Posterior cingulate gyrus (tissue), 11 donors: ENCODE measurements around the gene PCDH1.

Experiments used
- DNase-seq, 10 donors: peaks; one replicate each; pipeline versions ENCODE4 v3.0.0 to v3.0.0-alpha.2; 2020 to 2021; ENCODE audit warnings: mixed read lengths in 3 of 10
- intact Hi-C: fragments of 100-400 bp; cut with DNase I; formaldehyde crosslinking; loops from one replicate; pipeline ENCODE4 v1.15.1; 2023

PCDH1 gene

GRCh38 chr5:141862936-141863543, 15.2 kb downstream of the PCDH1 start:
- intact Hi-C loops: no loop called here
- peak in 4 of 10 donors; percentile 24 to 67 (median 44) for DNase-seq

GRCh38 chr5:141861194-141861593, 17.0 kb downstream of the PCDH1 start:
- no peak for DNase-seq
- intact Hi-C loops: no loop called here

DNA sequence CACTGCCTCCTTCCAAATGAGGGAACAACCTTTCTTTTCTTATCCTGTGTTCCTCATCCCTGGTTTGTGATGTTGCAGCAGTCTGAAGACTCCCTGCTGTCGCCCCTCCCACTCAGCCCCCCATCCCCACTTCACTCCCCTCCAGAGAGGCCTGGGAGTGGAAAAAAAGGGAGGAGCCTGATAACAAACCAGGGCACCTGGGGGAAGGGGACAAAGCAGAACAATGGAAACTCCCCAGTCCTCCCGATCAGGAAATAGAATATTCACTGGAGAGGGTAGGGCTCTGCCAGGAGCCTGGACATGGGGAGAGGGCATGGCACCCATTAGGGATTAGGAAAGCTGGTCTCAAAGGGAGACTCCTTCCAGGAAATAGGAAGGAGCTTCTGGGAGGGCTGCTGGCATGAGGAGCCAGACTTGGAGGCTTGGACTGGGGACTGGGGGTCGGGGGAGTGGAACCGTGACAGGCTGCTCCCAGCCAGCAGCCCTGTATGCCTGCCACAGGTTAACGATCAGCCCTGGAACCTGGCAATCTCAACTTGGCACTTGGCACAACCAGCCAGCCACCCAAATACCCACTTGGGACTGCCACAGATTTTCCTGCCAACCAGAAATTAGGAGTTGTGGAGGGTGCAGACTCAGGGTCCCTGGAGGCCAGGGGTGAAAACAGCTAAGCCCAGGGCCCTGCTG, 20.0 kb downstream of the PCDH1 start:
- DNase-seq: peak in 1 of 10 donors; percentile 61
- intact Hi-C loops: no loop called here

GRCh38 chr5:141857226-141857625, 21.0 kb downstream of the PCDH1 start:
- intact Hi-C loops: no loop called here
- DNase-seq: peak in 3 of 10 donors; percentile 65 to 80 (median 75)

DNA sequence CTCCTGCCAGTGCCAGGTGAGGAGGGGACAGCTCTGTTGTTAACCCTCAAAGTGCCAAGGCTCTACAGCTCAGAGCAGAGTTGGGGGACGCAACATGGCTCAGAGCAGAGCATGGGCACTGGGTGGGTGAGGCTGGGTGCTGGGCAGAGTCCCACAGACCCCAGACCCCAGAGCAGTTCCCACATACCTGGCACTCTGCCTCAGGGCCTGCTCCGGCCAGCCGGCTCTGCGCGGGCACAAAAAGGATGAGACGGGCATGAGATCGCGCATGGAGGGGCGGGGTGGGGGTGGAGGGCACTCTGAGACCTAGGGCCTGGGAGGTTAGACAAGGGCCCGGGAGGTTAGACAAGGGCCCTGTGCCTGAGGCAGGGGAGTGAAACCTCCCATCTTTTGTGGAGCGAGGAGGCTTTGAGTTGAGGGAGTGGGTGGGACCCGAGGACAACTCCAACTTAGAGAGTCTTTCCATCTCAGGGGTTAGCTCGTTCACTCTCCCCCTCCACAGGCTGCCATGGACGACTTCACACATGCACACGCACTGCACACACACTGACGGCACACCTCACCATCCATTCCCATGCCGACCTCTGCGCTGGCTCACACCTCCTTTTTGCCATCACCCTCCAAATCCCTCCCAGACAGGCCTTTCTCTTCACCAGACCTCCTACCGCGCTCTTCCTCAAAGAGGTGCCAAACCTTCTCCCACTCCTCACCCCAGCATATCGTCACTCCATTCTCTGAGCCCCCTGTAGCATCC, 22.0 kb downstream of the PCDH1 start:
- intact Hi-C loops: no loop called here
- peak in 3 of 10 donors; percentile 44 to 63 (median 55) for DNase-seq

- intact Hi-C loops: no loop called here
- DNase-seq: peak in 7 of 10 donors; percentile 47 to 92 (median 72)
Observed at GRCh38 chr5:141855265-141856036, 22.8 kb downstream of the PCDH1 start.

DNA sequence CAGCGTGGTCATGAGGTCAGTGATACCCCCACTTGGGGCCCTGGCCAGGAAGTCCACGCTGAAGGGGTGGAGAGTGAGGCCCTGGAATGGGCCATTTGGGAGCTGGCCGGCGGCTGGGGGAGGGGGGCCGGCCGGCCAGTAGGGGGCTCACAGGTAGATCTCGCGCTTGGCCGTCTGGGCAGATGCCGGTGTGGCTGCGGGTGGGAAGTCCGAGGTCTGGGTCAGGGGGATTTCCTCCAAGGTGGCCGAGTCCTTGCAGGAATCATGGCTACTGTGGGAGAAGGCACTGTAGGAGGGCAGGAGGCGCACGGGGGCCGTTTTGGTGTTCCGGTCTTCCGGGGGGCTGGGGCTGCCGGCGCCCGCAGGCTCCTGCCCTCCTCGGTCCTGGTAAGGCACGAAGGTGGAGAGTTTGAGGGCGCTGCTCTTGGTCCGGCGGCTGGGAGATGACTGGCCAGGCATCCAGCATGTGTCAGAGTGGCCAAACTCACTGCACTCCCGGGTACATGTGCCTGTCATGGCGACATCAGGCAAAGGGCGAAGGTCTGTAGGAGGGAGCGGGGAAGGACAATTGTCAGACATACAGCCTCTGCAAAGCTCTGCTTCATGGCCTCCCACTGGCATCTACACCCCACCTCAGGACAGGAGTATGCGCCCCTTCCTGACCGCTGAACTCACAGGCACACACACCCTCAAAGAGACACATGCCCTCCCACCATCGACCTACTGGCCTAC, 24.1 kb downstream of the PCDH1 start:
- DNase-seq: peak in 3 of 10 donors; percentile 60 to 76 (median 62)
- intact Hi-C loops: no loop called here

DNA sequence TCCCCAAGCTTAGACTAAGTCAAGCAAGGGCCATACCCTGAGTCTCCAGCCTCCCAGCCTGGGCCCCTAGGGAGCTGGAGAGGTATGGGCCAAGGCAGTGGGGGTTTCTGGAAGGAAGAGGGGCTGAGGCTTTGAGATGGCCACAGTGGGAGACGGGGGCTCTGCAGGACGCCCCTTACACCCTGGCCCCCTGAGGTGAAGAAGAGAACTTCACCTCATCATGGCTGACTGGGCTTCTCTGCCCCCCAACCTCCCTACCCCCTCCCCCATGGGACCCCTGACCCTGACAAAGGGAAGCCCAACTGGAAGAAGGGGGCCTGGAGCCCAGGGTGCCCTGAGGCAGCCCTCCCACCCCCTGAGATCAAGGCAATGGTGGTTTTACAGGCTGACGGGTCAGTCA, 25.8 kb downstream of the PCDH1 start:
- intact Hi-C loops: no loop called here
- DNase-seq: peak in 1 of 10 donors; percentile 26

GRCh38 chr5:141851195-141851874, 26.9 kb downstream of the PCDH1 start:
- intact Hi-C loops: no loop called here
- DNase-seq: peak in 2 of 10 donors; percentile 25 to 78

- DNase-seq: peak in 1 of 10 donors; percentile 58
- intact Hi-C loops: no loop called here
Observed at GRCh38 chr5:141850786-141851185, 27.4 kb downstream of the PCDH1 start.

GRCh38 chr5:141850244-141850768, 27.9 kb downstream of the PCDH1 start:
- DNase-seq: peak in 1 of 10 donors; percentile 54
- intact Hi-C loops: no loop called here

GRCh38 chr5:141849415-141850243, 28.6 kb downstream of the PCDH1 start:
- peak; percentile 74 to 97 (median 83) for DNase-seq
- intact Hi-C loops: no loop called here

DNA sequence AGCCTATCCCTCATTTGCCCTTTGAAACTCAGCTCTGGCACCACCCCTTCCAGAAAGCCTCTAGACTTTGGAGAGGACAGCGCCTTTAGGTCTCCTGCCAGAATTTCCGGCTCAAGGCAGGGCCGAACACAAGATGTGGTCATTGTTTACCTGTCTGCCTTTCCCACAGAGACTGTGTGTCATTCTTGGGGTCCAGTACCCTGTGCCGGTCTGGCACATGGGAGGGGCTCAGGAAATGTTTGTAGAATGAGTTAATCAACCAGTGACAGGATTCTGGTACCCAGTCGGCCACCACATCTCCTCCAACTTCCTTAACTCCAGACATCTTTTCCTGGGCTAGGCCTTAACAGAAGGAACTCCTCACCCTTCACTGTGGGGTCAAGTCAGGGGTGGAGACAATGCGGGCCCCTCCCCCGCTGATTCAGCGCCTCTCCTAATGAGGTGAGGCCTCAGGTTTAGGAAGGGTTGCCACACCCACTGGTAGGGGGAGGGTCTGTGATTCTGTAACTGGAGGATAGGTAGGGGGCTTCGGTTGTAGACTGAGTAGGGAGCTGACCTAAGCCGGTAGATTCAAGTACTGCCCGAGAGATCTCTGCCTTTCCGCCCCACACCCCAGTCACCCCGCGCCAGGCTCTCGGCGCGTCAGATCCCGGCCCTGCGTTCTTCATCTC, 29.3 kb downstream of the PCDH1 start:
- peak in 2 of 10 donors; percentile 39 to 83 for DNase-seq
- intact Hi-C loops: no loop called here

DNA sequence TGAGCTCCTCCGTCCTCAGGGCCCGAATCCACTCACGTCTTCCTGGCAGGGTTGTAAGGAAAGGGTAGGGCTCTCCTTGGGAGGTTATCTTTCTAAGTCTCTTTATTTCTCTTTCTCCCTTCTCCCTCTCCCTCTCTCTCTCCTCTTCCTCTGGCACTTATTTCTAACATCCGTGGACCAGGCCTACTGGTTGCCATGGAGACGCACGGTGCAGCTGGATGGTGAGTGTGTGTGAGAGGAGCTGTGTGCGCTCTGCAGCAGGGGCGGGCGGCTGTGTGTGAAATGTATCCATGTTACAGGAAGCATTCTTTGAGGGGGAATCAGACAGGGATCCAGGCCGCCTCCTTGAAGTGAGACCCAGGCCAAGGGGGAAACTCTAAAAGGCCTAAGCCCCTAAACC, 32.2 kb downstream of the PCDH1 start:
- intact Hi-C loops: no loop called here
- peak; percentile 76 to 99 (median 90) for DNase-seq

DNA sequence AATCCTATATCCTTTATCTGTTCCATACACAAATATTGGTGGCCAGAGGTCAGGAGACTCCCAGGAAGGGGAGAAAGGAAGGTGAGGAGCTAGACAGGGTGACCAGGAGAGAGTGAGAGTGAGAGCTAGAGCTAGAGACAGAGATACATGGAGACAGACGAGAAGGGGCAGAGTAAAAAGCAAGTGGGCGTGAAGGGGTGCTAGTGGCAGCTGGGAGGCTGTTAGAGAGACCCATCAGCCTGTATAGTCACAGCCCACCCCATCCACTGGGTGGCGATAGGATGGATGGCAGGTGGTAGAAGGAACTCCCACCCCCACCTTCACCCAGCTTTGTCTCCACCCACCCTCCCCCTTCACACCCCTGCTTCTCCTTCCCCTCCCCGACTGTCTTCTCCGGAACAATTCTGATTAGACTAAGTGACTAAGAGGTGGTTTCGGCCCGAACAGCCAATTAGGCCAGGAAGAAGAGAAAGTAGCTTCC, 32.8 kb downstream of the PCDH1 start:
- DNase-seq: peak in 2 of 10 donors; percentile 41 to 71
- intact Hi-C loops: no loop called here

GRCh38 chr5:141844414-141845097, 33.7 kb downstream of the PCDH1 start:
- peak in 1 of 10 donors; percentile 50 for DNase-seq
- intact Hi-C loops: no loop called here
